Neutrophil (primary cell): ENCODE measurements around the gene MYBPC2.

Experiments
- H3K27ac ChIP-seq: fragments of 200-600 bp; sonication (generic); 2 replicates; pipeline ENCODE4 v1.5.1; 2016; ENCODE audit warnings: mild to moderate bottlenecking, moderate library complexity
- H3K27me3 ChIP-seq: fragments of 200-600 bp; sonication (generic); 2 replicates; pipeline ENCODE4 v1.6.0; 2016; ENCODE audit warnings: mild to moderate bottlenecking
- H3K36me3 ChIP-seq: fragments of 200-600 bp; sonication (generic); 2 replicates; pipeline ENCODE4 v1.5.1; 2017
- H3K4me1 ChIP-seq, 2 experiments: fragments of 200-600 bp in 1 of 2; sonication (generic) in 1 of 2; 1 replicate in 1 of 2; 2 replicates in 1 of 2; pipeline versions ENCODE4 v1.5.1 to v1.6.1; 2013 to 2016; ENCODE audit warnings: low read depth in 1 of 2, low read length in 1 of 2, mild to moderate bottlenecking in 1 of 2, moderate library complexity in 1 of 2; ENCODE audit not compliant: control insufficient read depth in 1 of 2, insufficient read depth in 1 of 2
- H3K4me3 ChIP-seq, 2 experiments: fragments of 200-600 bp in 1 of 2; sonication (generic) in 1 of 2; 1 replicate in 1 of 2; 2 replicates in 1 of 2; pipeline ENCODE4 v1.5.1; 2013 to 2016; ENCODE audit warnings: low read depth in 1 of 2, low read length in 1 of 2, mild to moderate bottlenecking in 1 of 2, moderate library complexity in 1 of 2
- H3K9me3 ChIP-seq: fragments of 200-600 bp; sonication (generic); 2 replicates; pipeline ENCODE4 v1.5.1; 2016
- CTCF ChIP-seq: fragments of 200-600 bp; sonication (generic); IDR thresholded peaks from 2 replicates; pipeline ENCODE4 v1.5.1; 2016; ENCODE audit warnings: antibody characterized with exemption

MYBPC2 gene

GRCh38 chr19:50413096-50413495, 19.6 kb upstream of the MYBPC2 start:
- Histone ChIP-seq H3K9me3 (no peaks in the 10 kb centered on the region), H3K27ac (no peak overlapping the region), H3K27me3 (peaks cover 9% of the 10 kb centered on the region), H3K36me3 (peaks cover 21% of the 10 kb centered on the region), H3K4me1 (peaks cover 10 to 19% of the 10 kb centered on the region in 2 experiments), H3K4me3 (no peak overlapping the region)
- TF ChIP-seq CTCF = no peak

GRCh38 chr19:50413531-50413930, 19.2 kb upstream of the MYBPC2 start:
- peaks cover 20% of the 10 kb centered on the region for H3K36me3 ChIP-seq

GRCh38 chr19:50414864-50415660, 17.6 kb upstream of the MYBPC2 start:
- H3K27me3 ChIP-seq = peaks cover 29% of the 10 kb centered on the region
- peak overlapping the region; percentile 23 to 53 for H3K4me3 ChIP-seq
- peaks cover 5% of the 10 kb centered on the region for H3K36me3 ChIP-seq
- H3K4me1 ChIP-seq = peaks cover 10 to 19% of the 10 kb centered on the region in 2 experiments
- peak overlapping the region; percentile 48 for H3K27ac ChIP-seq
- TF ChIP-seq CTCF = peak; percentile 84
- H3K9me3 ChIP-seq = no peaks in the 10 kb centered on the region

More at GRCh38 chr19:50413531-50413930, 19.2 kb upstream of the MYBPC2 start:
- no peaks in the 10 kb centered on the region for H3K9me3 ChIP-seq
- TF ChIP-seq CTCF = no peak
- peaks cover 10 to 19% of the 10 kb centered on the region in 2 experiments for H3K4me1 ChIP-seq
- no peak overlapping the region for H3K4me3 ChIP-seq
- no peak overlapping the region for H3K27ac ChIP-seq
- peaks cover 14% of the 10 kb centered on the region for H3K27me3 ChIP-seq

GRCh38 chr19:50415661-50416033, 17.0 kb upstream of the MYBPC2 start:
- H3K27me3 ChIP-seq = peaks cover 34% of the 10 kb centered on the region
- peak overlapping the region; percentile 48 for H3K27ac ChIP-seq
- peak overlapping the region; percentile 23 to 53 for H3K4me3 ChIP-seq
- no peak for TF ChIP-seq CTCF
- H3K4me1 ChIP-seq = peaks cover 10 to 19% of the 10 kb centered on the region in 2 experiments
- H3K9me3 ChIP-seq = no peaks in the 10 kb centered on the region
- H3K36me3 ChIP-seq = no peaks in the 10 kb centered on the region

- no peak overlapping the region for H3K27ac ChIP-seq
- H3K27me3 ChIP-seq = peaks cover 39% of the 10 kb centered on the region
- no peaks in the 10 kb centered on the region for H3K9me3 ChIP-seq
- H3K4me3 ChIP-seq = peak overlapping the region; percentile 23 to 53
- no peak for TF ChIP-seq CTCF
- no peaks in the 10 kb centered on the region for H3K36me3 ChIP-seq
- peaks cover 10 to 19% of the 10 kb centered on the region in 2 experiments for H3K4me1 ChIP-seq
Observed at GRCh38 chr19:50416034-50416977, 16.4 kb upstream of the MYBPC2 start.
